HepG2 (cell line): ENCODE results near the gene PCBD1. TPM values are rescaled to one million over a fixed set of nuclear protein-coding genes. Genes with fewer than 3 reads are reported as not detected.
A peak's percentile ranks its signal among the peaks of the same experiment; 100 is the strongest.

Experiments
- ARID2 ChIP-seq: sonication (generic); formaldehyde crosslinking; IDR thresholded peaks from 2 replicates; pipeline ENCODE4 v1.8.1; 2022; ENCODE audit warnings: mild to moderate bottlenecking, missing genetic modification reagents, borderline replicate concordance
- CBX1 ChIP-seq: IDR thresholded peaks from one replicate; pipeline ENCODE4 v1.6.1; 2016; ENCODE audit warnings: antibody characterized with exemption, low read depth
- ELF3 ChIP-seq: IDR thresholded peaks from 2 replicates; pipeline ENCODE4 v1.6.1; 2016; ENCODE audit warnings: missing genetic modification reagents, missing compliant biosample characterization
- ETV5 ChIP-seq: IDR thresholded peaks from 2 replicates; pipeline ENCODE4 v1.6.1; 2018; ENCODE audit warnings: missing biosample characterization, missing genetic modification reagents, inconsistent platforms, borderline replicate concordance
- KDM4B ChIP-seq: sonication (generic); formaldehyde crosslinking; IDR thresholded peaks from 2 replicates; pipeline ENCODE4 v1.4.0; 2020; ENCODE audit warnings: missing genetic modification reagents
- MIER3 ChIP-seq: IDR thresholded peaks from 2 replicates; pipeline ENCODE4 v1.6.1; 2016; ENCODE audit warnings: missing compliant biosample characterization, borderline replicate concordance
- NCOA2 ChIP-seq: sonication (generic); formaldehyde crosslinking; IDR thresholded peaks from 2 replicates; pipeline ENCODE4 v1.8.0; 2022; ENCODE audit warnings: inconsistent platforms
- TGIF2 ChIP-seq: IDR thresholded peaks from 2 replicates; pipeline ENCODE4 v1.6.1; 2016; ENCODE audit warnings: control low read depth, missing compliant biosample characterization
- ZNF136 ChIP-seq: sonication (generic); formaldehyde crosslinking; IDR thresholded peaks from 2 replicates; pipeline ENCODE4 v1.8.1; 2022; ENCODE audit warnings: low read depth, mild to moderate bottlenecking, moderate library complexity, missing genetic modification reagents
- ZNF333 ChIP-seq: sonication (generic); formaldehyde crosslinking; IDR thresholded peaks from 2 replicates; pipeline ENCODE4 v1.4.0; 2020; ENCODE audit warnings: mild to moderate bottlenecking, missing genetic modification reagents, borderline replicate concordance
- ZNF431 ChIP-seq: sonication (generic); formaldehyde crosslinking; IDR thresholded peaks from 2 replicates; pipeline ENCODE4 v1.9.0; 2022; ENCODE audit warnings: missing genetic modification reagents, low read depth, mild to moderate bottlenecking, borderline replicate concordance
- ZNF562 ChIP-seq: sonication (generic); formaldehyde crosslinking; IDR thresholded peaks from 2 replicates; pipeline ENCODE4 v1.8.0; 2022; ENCODE audit warnings: missing genetic modification reagents, borderline replicate concordance
- ZNF598 ChIP-seq: sonication (generic); formaldehyde crosslinking; IDR thresholded peaks from 2 replicates; pipeline ENCODE4 v1.5.1; 2020; ENCODE audit warnings: mild to moderate bottlenecking, missing genetic modification reagents, borderline replicate concordance
- ZNF644 ChIP-seq: IDR thresholded peaks from 2 replicates; pipeline ENCODE4 v1.6.1; 2016; ENCODE audit warnings: low read depth
- polyA plus RNA-seq, 8 experiments: library from polyadenylated mRNA; depleted of rRNA in 3 of 8; stranded (reverse) in 7 of 8; unstranded in 1 of 8; fragments of >200 nt; fragmentation: Illumina TruSeq in 4 of 8; extraction: Trizol in 4 of 8; gene quantifications; 2 replicates each; pipeline versions ENCODE4 v1.2.1 to v1.2.3, GENCODE V29; 2011 to 2016; ENCODE audit warnings: low read depth in 4 of 8, missing spikeins in 1 of 8, mixed read lengths in 1 of 8; ENCODE audit not compliant: insufficient read depth in 1 of 8
- total RNA-seq, 5 experiments: library from RNA; depleted of rRNA; stranded (reverse); fragments of >200 nt; fragmentation: Illumina TruSeq; extraction: Trizol; gene quantifications; 2 replicates each; pipeline ENCODE4 v1.2.3, GENCODE V29; 2016; ENCODE audit warnings: low read depth in 1 of 5
- TF ChIP-seq, protein P1 (sequence below), 2 experiments: fragments of 450-650 bp in 1 of 2; sonication (generic) in 1 of 2; formaldehyde crosslinking; IDR thresholded peaks; 2 replicates each; pipeline versions ENCODE4 v1.5.0 to v1.8.0; 2020 to 2022; ENCODE audit warnings: mild to moderate bottlenecking in 1 of 2, missing genetic modification reagents in 1 of 2
- TF ChIP-seq, protein P2 (sequence below): sonication (generic); formaldehyde crosslinking; IDR thresholded peaks from 2 replicates; pipeline ENCODE4 v1.8.0; 2022; ENCODE audit warnings: low read depth, missing genetic modification reagents
- TF ChIP-seq, protein P3 (sequence below): sonication (generic); formaldehyde crosslinking; IDR thresholded peaks from 2 replicates; pipeline ENCODE4 v1.5.1; 2020; ENCODE audit warnings: mild to moderate bottlenecking, missing genetic modification reagents, borderline replicate concordance
- TF ChIP-seq, protein P4 (sequence below): sonication (generic); formaldehyde crosslinking; IDR thresholded peaks from 2 replicates; pipeline ENCODE4 v1.4.0; 2020; ENCODE audit warnings: missing genetic modification reagents, low read depth, mild to moderate bottlenecking, borderline replicate concordance
- TF ChIP-seq, protein P5 (sequence below): fragments of 450-650 bp; IDR thresholded peaks from 2 replicates; pipeline ENCODE4 v1.6.1; 2016

The PCBD1 gene
- total and polyA plus RNA-seq, 2 of the 13 experiments (the other 11 are each of a cell fraction or from before 2014, with no cell fraction given) = 95.3 to 168 TPM

DNA sequence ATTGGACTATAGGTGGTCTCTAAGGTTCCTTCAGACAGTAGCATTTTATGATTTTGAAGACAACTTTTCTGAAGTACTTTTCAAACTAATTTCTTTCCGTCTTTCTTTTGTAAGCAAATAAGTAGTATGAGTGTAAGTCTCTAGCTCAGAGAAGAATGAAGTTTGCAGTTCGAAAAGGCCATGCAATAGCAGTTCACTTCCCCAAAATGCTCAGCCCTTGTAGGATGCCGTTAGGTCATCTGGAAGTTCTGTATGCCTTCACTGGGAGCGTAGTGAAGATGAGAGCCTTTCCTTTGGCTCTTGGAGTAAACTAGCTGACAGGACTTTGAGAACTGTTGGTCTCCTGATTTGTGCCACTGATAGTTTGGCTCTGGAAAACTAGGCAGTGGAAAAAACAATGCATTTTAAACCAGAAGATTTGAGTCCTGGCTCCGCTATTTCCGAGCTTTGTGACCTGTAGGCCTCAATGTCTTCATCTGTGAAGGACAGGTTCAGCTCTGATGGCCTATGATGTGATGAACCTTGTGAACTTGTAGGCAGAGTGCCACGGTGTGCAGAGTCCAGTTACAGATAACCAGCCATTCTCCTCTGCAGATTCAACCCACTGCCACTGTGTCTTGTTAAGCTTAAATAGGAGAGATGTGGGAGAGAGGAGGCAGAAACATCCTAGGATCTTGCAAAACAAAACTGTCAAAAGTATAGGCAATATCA, 53.8 kb downstream of the PCBD1 start (continued):
- TF ChIP-seq, protein P1, sequence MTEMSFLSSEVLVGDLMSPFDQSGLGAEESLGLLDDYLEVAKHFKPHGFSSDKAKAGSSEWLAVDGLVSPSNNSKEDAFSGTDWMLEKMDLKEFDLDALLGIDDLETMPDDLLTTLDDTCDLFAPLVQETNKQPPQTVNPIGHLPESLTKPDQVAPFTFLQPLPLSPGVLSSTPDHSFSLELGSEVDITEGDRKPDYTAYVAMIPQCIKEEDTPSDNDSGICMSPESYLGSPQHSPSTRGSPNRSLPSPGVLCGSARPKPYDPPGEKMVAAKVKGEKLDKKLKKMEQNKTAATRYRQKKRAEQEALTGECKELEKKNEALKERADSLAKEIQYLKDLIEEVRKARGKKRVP (CRISPR knock-in tag; IDR thresholded peaks at IDR 0.05) = no peak
- TF ChIP-seq ZNF431 (CRISPR knock-in tag) (no peak), CBX1 (no peak), TGIF2 (CRISPR knock-in tag) (no peak), NCOA2 (CRISPR knock-in tag) (0 out of 2 replicates have a peak, but pooled peaks have one; percentile 15), KDM4B (CRISPR knock-in tag) (no peak), ELF3 (CRISPR knock-in tag) (0 out of 2 replicates have a peak, but pooled peaks have one; percentile 17), ZNF598 (no peak), ZNF136 (no peak), ARID2 (no peak), MIER3 (CRISPR knock-in tag) (no peak), ZNF333 (CRISPR knock-in tag) (no peak), ZNF644 (CRISPR knock-in tag) (peak; percentile 46; the same call in 1 of the 2 replicates), ZNF562 (no peak), ETV5 (no peak; the same call in 1 of the 2 replicates)
- TF ChIP-seq, protein P2, sequence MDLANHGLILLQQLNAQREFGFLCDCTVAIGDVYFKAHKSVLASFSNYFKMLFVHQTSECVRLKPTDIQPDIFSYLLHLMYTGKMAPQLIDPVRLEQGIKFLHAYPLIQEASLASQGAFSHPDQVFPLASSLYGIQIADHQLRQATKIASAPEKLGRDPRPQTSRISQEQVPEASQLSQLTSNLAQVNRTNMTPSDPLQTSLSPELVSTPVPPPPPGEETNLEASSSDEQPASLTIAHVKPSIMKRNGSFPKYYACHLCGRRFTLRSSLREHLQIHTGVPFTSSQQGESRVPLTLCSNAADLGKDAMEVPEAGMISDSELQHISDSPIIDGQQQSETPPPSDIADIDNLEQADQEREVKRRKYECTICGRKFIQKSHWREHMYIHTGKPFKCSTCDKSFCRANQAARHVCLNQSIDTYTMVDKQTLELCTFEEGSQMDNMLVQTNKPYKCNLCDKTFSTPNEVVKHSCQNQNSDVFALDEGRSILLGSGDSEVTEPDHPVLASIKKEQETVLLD = no peak
- TF ChIP-seq, protein P3, sequence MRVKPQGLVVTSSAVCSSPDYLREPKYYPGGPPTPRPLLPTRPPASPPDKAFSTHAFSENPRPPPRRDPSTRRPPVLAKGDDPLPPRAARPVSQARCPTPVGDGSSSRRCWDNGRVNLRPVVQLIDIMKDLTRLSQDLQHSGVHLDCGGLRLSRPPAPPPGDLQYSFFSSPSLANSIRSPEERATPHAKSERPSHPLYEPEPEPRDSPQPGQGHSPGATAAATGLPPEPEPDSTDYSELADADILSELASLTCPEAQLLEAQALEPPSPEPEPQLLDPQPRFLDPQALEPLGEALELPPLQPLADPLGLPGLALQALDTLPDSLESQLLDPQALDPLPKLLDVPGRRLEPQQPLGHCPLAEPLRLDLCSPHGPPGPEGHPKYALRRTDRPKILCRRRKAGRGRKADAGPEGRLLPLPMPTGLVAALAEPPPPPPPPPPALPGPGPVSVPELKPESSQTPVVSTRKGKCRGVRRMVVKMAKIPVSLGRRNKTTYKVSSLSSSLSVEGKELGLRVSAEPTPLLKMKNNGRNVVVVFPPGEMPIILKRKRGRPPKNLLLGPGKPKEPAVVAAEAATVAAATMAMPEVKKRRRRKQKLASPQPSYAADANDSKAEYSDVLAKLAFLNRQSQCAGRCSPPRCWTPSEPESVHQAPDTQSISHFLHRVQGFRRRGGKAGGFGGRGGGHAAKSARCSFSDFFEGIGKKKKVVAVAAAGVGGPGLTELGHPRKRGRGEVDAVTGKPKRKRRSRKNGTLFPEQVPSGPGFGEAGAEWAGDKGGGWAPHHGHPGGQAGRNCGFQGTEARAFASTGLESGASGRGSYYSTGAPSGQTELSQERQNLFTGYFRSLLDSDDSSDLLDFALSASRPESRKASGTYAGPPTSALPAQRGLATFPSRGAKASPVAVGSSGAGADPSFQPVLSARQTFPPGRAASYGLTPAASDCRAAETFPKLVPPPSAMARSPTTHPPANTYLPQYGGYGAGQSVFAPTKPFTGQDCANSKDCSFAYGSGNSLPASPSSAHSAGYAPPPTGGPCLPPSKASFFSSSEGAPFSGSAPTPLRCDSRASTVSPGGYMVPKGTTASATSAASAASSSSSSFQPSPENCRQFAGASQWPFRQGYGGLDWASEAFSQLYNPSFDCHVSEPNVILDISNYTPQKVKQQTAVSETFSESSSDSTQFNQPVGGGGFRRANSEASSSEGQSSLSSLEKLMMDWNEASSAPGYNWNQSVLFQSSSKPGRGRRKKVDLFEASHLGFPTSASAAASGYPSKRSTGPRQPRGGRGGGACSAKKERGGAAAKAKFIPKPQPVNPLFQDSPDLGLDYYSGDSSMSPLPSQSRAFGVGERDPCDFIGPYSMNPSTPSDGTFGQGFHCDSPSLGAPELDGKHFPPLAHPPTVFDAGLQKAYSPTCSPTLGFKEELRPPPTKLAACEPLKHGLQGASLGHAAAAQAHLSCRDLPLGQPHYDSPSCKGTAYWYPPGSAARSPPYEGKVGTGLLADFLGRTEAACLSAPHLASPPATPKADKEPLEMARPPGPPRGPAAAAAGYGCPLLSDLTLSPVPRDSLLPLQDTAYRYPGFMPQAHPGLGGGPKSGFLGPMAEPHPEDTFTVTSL (CRISPR knock-in tag) = no peak
- TF ChIP-seq, protein P4, sequence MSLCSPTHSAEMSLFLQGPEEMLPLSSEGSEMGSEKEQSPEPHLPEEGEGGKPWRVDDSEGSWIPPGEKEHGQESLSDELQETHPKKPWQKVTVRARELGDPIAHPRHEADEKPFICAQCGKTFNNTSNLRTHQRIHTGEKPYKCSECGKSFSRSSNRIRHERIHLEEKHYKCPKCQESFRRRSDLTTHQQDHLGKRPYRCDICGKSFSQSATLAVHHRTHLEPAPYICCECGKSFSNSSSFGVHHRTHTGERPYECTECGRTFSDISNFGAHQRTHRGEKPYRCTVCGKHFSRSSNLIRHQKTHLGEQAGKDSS (CRISPR knock-in tag) = no peak
- TF ChIP-seq, protein P5, sequence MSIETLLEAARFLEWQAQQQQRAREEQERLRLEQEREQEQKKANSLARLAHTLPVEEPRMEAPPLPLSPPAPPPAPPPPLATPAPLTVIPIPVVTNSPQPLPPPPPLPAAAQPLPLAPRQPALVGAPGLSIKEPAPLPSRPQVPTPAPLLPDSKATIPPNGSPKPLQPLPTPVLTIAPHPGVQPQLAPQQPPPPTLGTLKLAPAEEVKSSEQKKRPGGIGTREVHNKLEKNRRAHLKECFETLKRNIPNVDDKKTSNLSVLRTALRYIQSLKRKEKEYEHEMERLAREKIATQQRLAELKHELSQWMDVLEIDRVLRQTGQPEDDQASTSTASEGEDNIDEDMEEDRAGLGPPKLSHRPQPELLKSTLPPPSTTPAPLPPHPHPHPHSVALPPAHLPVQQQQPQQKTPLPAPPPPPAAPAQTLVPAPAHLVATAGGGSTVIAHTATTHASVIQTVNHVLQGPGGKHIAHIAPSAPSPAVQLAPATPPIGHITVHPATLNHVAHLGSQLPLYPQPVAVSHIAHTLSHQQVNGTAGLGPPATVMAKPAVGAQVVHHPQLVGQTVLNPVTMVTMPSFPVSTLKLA = no peak
